ENCODE measurements around the gene OSBPL3. TPM values are rescaled to one million over a fixed set of nuclear protein-coding genes. Genes with fewer than 3 reads are reported as not detected.

Gene OSBPL3
- total RNA-seq, 6 experiments from 2014 or later = 49.7 to 68.8 (median 63.2) TPM

- DNase-seq = no peak
- Mint-ChIP-seq H3K27ac (no peak overlapping the region), H3K4me1 (ENCODE audit: low read depth) (peaks cover 70% of the 10 kb centered on the region), H3K36me3 (ENCODE audit: low read depth) (peaks cover 35% of the 10 kb centered on the region), H3K9me3 (no peaks in the 10 kb centered on the region), H3K4me3 (no peak overlapping the region), H3K27me3 (ENCODE audit: insufficient read depth) (peaks cover under 1% of the 10 kb centered on the region)
- TF ChIP-seq, protein P1, sequence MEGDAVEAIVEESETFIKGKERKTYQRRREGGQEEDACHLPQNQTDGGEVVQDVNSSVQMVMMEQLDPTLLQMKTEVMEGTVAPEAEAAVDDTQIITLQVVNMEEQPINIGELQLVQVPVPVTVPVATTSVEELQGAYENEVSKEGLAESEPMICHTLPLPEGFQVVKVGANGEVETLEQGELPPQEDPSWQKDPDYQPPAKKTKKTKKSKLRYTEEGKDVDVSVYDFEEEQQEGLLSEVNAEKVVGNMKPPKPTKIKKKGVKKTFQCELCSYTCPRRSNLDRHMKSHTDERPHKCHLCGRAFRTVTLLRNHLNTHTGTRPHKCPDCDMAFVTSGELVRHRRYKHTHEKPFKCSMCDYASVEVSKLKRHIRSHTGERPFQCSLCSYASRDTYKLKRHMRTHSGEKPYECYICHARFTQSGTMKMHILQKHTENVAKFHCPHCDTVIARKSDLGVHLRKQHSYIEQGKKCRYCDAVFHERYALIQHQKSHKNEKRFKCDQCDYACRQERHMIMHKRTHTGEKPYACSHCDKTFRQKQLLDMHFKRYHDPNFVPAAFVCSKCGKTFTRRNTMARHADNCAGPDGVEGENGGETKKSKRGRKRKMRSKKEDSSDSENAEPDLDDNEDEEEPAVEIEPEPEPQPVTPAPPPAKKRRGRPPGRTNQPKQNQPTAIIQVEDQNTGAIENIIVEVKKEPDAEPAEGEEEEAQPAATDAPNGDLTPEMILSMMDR (IDR thresholded peaks at IDR 0.05) = no peak
These were observed 102.1 kb downstream of the OSBPL3 start for GRCh38 chr7:24877790-24878311.

- H3K36me3 Mint-ChIP-seq (ENCODE audit: low read depth) = peaks cover 30% of the 10 kb centered on the region
- no peaks in the 10 kb centered on the region; the same call in 1 of the 2 replicates for H3K27me3 Mint-ChIP-seq (ENCODE audit: insufficient read depth)
- no peak overlapping the region for H3K27ac Mint-ChIP-seq
- DNase-seq = no peak
- no peak overlapping the region for H3K4me3 Mint-ChIP-seq
- TF ChIP-seq, protein P1 (IDR thresholded peaks at IDR 0.05) = no peak
- H3K9me3 Mint-ChIP-seq = no peaks in the 10 kb centered on the region
- H3K4me1 Mint-ChIP-seq (ENCODE audit: low read depth) = peaks cover 64% of the 10 kb centered on the region
These were observed 105.2 kb downstream of the OSBPL3 start for GRCh38 chr7:24874791-24875190.

DNA sequence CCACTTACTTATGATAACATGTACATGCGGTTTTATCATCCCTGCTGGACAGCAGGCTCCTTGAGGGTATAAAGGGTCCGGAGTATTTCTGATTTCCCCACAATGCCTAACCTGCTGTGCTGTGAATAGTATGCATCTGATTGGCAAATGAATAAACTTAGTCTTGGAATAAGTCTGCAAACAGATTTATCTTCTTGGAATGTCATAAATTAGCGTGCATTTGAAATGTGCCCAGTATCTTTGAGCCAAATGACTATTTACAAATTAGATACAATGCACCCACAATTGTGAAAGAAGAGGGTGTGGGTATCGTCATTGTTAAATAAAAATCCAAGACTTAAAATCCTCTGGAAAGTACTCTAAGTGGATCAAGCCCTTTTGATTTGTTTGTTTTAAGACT lies 106.0 kb downstream of the OSBPL3 start:
- Mint-ChIP-seq H3K27me3 (ENCODE audit: insufficient read depth) (no peaks in the 10 kb centered on the region; the same call in 1 of the 2 replicates), H3K4me1 (ENCODE audit: low read depth) (peaks cover 64% of the 10 kb centered on the region), H3K36me3 (ENCODE audit: low read depth) (peaks cover 25% of the 10 kb centered on the region), H3K9me3 (no peaks in the 10 kb centered on the region), H3K27ac (no peak overlapping the region), H3K4me3 (no peak overlapping the region)
- TF ChIP-seq, protein P1 (IDR thresholded peaks at IDR 0.05) = no peak
- DNase-seq = no peak

GRCh38 chr7:24871770-24872169 lies 108.2 kb downstream of the OSBPL3 start:
- no peak overlapping the region; the same call in 1 of the 2 replicates for H3K27ac Mint-ChIP-seq
- no peaks in the 10 kb centered on the region for H3K9me3 Mint-ChIP-seq
- no peak overlapping the region for H3K4me3 Mint-ChIP-seq
- H3K36me3 Mint-ChIP-seq (ENCODE audit: low read depth) = peaks cover 28% of the 10 kb centered on the region
- H3K27me3 Mint-ChIP-seq (ENCODE audit: insufficient read depth) = no peaks in the 10 kb centered on the region; the same call in none of the 2 replicates
- TF ChIP-seq, protein P1 (IDR thresholded peaks at IDR 0.05) = no peak
- H3K4me1 Mint-ChIP-seq (ENCODE audit: low read depth) = peaks cover 64% of the 10 kb centered on the region
- DNase-seq = no peak

- Mint-ChIP-seq H3K4me1 (ENCODE audit: low read depth) (peaks cover 56% of the 10 kb centered on the region), H3K36me3 (ENCODE audit: low read depth) (peaks cover 35% of the 10 kb centered on the region), H3K9me3 (no peaks in the 10 kb centered on the region), H3K4me3 (no peak overlapping the region), H3K27me3 (ENCODE audit: insufficient read depth) (no peaks in the 10 kb centered on the region; the same call in 1 of the 2 replicates), H3K27ac (peak overlapping the region; percentile 53; the same call in 1 of the 2 replicates)
- DNase-seq = peak; percentile 30
- TF ChIP-seq, protein P1 (IDR thresholded peaks at IDR 0.05) = no peak
These were observed 109.2 kb downstream of the OSBPL3 start for GRCh38 chr7:24870766-24871165.
